Stimulated activated naive CD8-positive, alpha-beta T cell treated with anti-CD3 and anti-CD28 coated beads, Interleukin-15, amount 100 ng/mL, for 72 hours (primary cell): Measurements from ENCODE around the gene CYTH3.
"Not testable (repeated sequence)": the region's sequence is repeated elsewhere in the genome, so short reads cannot be mapped to it uniquely, and the experiment has no call there.

Source experiments
- ATAC-seq: fragments of 150-1000 bp; cut with Tn5 transposase; 2 replicates; pipeline ENCODE4 v1.10.0; 2021; ENCODE audit warnings: mild to moderate bottlenecking, moderate library complexity
- DNase-seq, 2 donors: peaks; one replicate each; pipeline ENCODE4 v3.0.0; 2021 to 2022
- H3K27ac Mint-ChIP-seq, 2 donors: one replicate each; pipeline ENCODE4 v1.8.0; 2022; ENCODE audit warnings: mild to moderate bottlenecking in 2 of 2, mixed read lengths in 2 of 2, moderate library complexity in 2 of 2
- H3K27me3 Mint-ChIP-seq: one replicate; pipeline ENCODE4 v1.8.0; 2022; ENCODE audit warnings: mixed read lengths
- H3K4me1 Mint-ChIP-seq: one replicate; pipeline ENCODE4 v1.8.0; 2022; ENCODE audit warnings: mild to moderate bottlenecking, mixed read lengths
- H3K4me3 Mint-ChIP-seq, 2 donors: one replicate each; pipeline ENCODE4 v1.8.0; 2022; ENCODE audit warnings: mild to moderate bottlenecking in 2 of 2, mixed read lengths in 2 of 2, moderate library complexity in 1 of 2
- H3K9me3 Mint-ChIP-seq, 2 donors: one replicate each; pipeline ENCODE4 v1.8.0; 2022; ENCODE audit warnings: mixed read lengths in 2 of 2

The CYTH3 gene

GRCh38 chr7:6272481-6273323 lies at the start of gene CYTH3:
TSS of gene CYTH3 (minus strand) at chr7:6272624. CDS start at chr7:6272507, 117 bp downstream.
- Mint-ChIP-seq H3K27ac (peak within 1 kb of the TSS in 1 of 2 donors; percentile 45), H3K4me3 (peak within 1 kb of the TSS; percentile 88 to 94), H3K27me3 (peaks cover 40% of the 10 kb centered on the region), H3K9me3 (no peaks in the 10 kb centered on the region), H3K4me1 (peaks cover 23% of the 10 kb centered on the region)
- ATAC-seq (peak; percentile 88), DNase-seq (peak; percentile 80 to 86)

GRCh38 chr7:6320791-6321190 lies 48.4 kb upstream of the CYTH3 start:
- H3K4me1 Mint-ChIP-seq = peaks cover 15% of the 10 kb centered on the region
- no peak overlapping the region for H3K27ac Mint-ChIP-seq
- no peaks in the 10 kb centered on the region for H3K27me3 Mint-ChIP-seq
- no peak for ATAC-seq
- DNase-seq = no peak
- no peak overlapping the region for H3K4me3 Mint-ChIP-seq
- no peaks in the 10 kb centered on the region for H3K9me3 Mint-ChIP-seq

- Mint-ChIP-seq H3K4me3 (peak overlapping the region; percentile 1 to 54), H3K9me3 (no peaks in the 10 kb centered on the region), H3K27me3 (no peaks in the 10 kb centered on the region), H3K4me1 (peaks cover 11% of the 10 kb centered on the region), H3K27ac (peak overlapping the region in 1 of 2 donors; percentile 48)
- ATAC-seq (peak; percentile 74), DNase-seq (peak in 1 of 2 donors; percentile 15)
Observed at GRCh38 chr7:6317797-6318438, 45.5 kb upstream of the CYTH3 start.

GRCh38 chr7:6316226-6316625 lies 43.8 kb upstream of the CYTH3 start:
- Mint-ChIP-seq H3K4me3 (no peak overlapping the region), H3K9me3 (no peaks in the 10 kb centered on the region), H3K27ac (no peak overlapping the region), H3K4me1 (peaks cover 9% of the 10 kb centered on the region), H3K27me3 (no peaks in the 10 kb centered on the region)
- no peak for DNase-seq
- ATAC-seq = no peak

GRCh38 chr7:6315746-6316145 lies 43.3 kb upstream of the CYTH3 start:
- Mint-ChIP-seq H3K4me1 (peaks cover 9% of the 10 kb centered on the region), H3K27ac (no peak overlapping the region), H3K9me3 (no peaks in the 10 kb centered on the region), H3K4me3 (no peak overlapping the region), H3K27me3 (no peaks in the 10 kb centered on the region)
- ATAC-seq = no peak
- no peak for DNase-seq

- Mint-ChIP-seq H3K4me1 (no peaks in the 10 kb centered on the region), H3K9me3 (no peaks in the 10 kb centered on the region), H3K27me3 (no peaks in the 10 kb centered on the region), H3K4me3 (no peak overlapping the region), H3K27ac (no peak overlapping the region)
- DNase-seq (no peak), ATAC-seq (no peak)
Observed at GRCh38 chr7:6310271-6310993, 38.0 kb upstream of the CYTH3 start.

- DNase-seq (no peak), ATAC-seq (no peak)
- H3K4me3 Mint-ChIP-seq = no peak overlapping the region
- H3K4me1 Mint-ChIP-seq = no peaks in the 10 kb centered on the region
- H3K27me3 Mint-ChIP-seq = no peaks in the 10 kb centered on the region
- H3K9me3 Mint-ChIP-seq = no peaks in the 10 kb centered on the region
- no peak overlapping the region for H3K27ac Mint-ChIP-seq
Observed at GRCh38 chr7:6307762-6308161, 35.3 kb upstream of the CYTH3 start.

GRCh38 chr7:6306471-6306870 lies 34.0 kb upstream of the CYTH3 start:
- Mint-ChIP-seq H3K4me3 (no peak overlapping the region), H3K4me1 (no peaks in the 10 kb centered on the region), H3K27ac (no peak overlapping the region), H3K9me3 (no peaks in the 10 kb centered on the region), H3K27me3 (no peaks in the 10 kb centered on the region)
- ATAC-seq = no peak
- DNase-seq = no peak

- DNase-seq (no peak), ATAC-seq (no peak)
- Mint-ChIP-seq H3K4me1 (no peaks in the 10 kb centered on the region), H3K9me3 (no peaks in the 10 kb centered on the region), H3K4me3 (no peak overlapping the region), H3K27me3 (no peaks in the 10 kb centered on the region), H3K27ac (no peak overlapping the region)
Observed at GRCh38 chr7:6305330-6305729, 32.9 kb upstream of the CYTH3 start.

GRCh38 chr7:6301446-6301845 lies 29.0 kb upstream of the CYTH3 start:
- ATAC-seq, H3K4me1 Mint-ChIP-seq, H3K27ac Mint-ChIP-seq, H3K9me3 Mint-ChIP-seq, DNase-seq, H3K27me3 Mint-ChIP-seq, H3K4me3 Mint-ChIP-seq: not testable (repeated sequence)

- no peak overlapping the region for H3K27ac Mint-ChIP-seq
- no peaks in the 10 kb centered on the region for H3K27me3 Mint-ChIP-seq
- no peak overlapping the region for H3K4me3 Mint-ChIP-seq
- H3K4me1 Mint-ChIP-seq = no peaks in the 10 kb centered on the region
- H3K9me3 Mint-ChIP-seq = no peaks in the 10 kb centered on the region
- ATAC-seq (no peak), DNase-seq (no peak)
Observed at GRCh38 chr7:6299774-6300173, 27.4 kb upstream of the CYTH3 start.

GRCh38 chr7:6294839-6295238 lies 22.4 kb upstream of the CYTH3 start:
- no peak for ATAC-seq
- Mint-ChIP-seq H3K27ac (no peak overlapping the region), H3K9me3 (no peaks in the 10 kb centered on the region), H3K27me3 (no peaks in the 10 kb centered on the region), H3K4me3 (no peak overlapping the region), H3K4me1 (peaks cover 6% of the 10 kb centered on the region)
- no peak for DNase-seq

GRCh38 chr7:6293202-6293601 lies 20.8 kb upstream of the CYTH3 start:
- H3K9me3 Mint-ChIP-seq = no peaks in the 10 kb centered on the region
- no peaks in the 10 kb centered on the region for H3K27me3 Mint-ChIP-seq
- H3K27ac Mint-ChIP-seq = no peak overlapping the region
- H3K4me1 Mint-ChIP-seq = peaks cover 6% of the 10 kb centered on the region
- ATAC-seq = no peak
- no peak for DNase-seq
- H3K4me3 Mint-ChIP-seq = no peak overlapping the region

GRCh38 chr7:6291941-6292340 lies 19.5 kb upstream of the CYTH3 start:
- ATAC-seq, H3K27me3 Mint-ChIP-seq, H3K4me3 Mint-ChIP-seq, DNase-seq, H3K27ac Mint-ChIP-seq, H3K9me3 Mint-ChIP-seq, H3K4me1 Mint-ChIP-seq: not testable (repeated sequence)

GRCh38 chr7:6291531-6291930 lies 19.1 kb upstream of the CYTH3 start:
- Mint-ChIP-seq H3K4me1 (peaks cover 6% of the 10 kb centered on the region), H3K4me3 (no peak overlapping the region), H3K27me3 (no peaks in the 10 kb centered on the region), H3K9me3 (no peaks in the 10 kb centered on the region), H3K27ac (no peak overlapping the region)
- ATAC-seq (no peak), DNase-seq (no peak)

- Mint-ChIP-seq H3K9me3 (no peaks in the 10 kb centered on the region), H3K27me3 (no peaks in the 10 kb centered on the region)
Observed at GRCh38 chr7:6290319-6290741, 17.9 kb upstream of the CYTH3 start.

More at GRCh38 chr7:6290319-6290741, 17.9 kb upstream of the CYTH3 start:
- DNase-seq (no peak), ATAC-seq (no peak)
- H3K27ac Mint-ChIP-seq = no peak overlapping the region
- peaks cover 6% of the 10 kb centered on the region for H3K4me1 Mint-ChIP-seq
- H3K4me3 Mint-ChIP-seq = no peak overlapping the region
